NCI-H345 treated with DMSO at 0.1 percent for 48 hours (cell line): ENCODE data around the gene RUNDC1.
A peak's percentile ranks its signal among the peaks of the same experiment; 100 is the strongest.
"Not testable (repeated sequence)": the region's sequence is repeated elsewhere in the genome, so short reads cannot be mapped to it uniquely, and the experiment has no call there.

Experiments used
- DNase-seq: peaks from one replicate; lab custom pipeline; 2025; ENCODE audit not compliant: unreplicated experiment; lab: John Stamatoyannopoulos, UW

Gene RUNDC1

GRCh38 chr17:42989726-42990652 lies 9.6 kb downstream of the RUNDC1 start:
- no peak for DNase-seq

- no peak for DNase-seq
Measured at GRCh38 chr17:42991471-42991870, 11.1 kb downstream of the RUNDC1 start.

- DNase-seq = no peak
Measured at GRCh38 chr17:42992872-42993271, 12.5 kb downstream of the RUNDC1 start.

- DNase-seq = not testable (repeated sequence)
Measured at GRCh38 chr17:42993913-42994312, 13.5 kb downstream of the RUNDC1 start.

GRCh38 chr17:42997390-42997983 lies 17.1 kb downstream of the RUNDC1 start:
- no peak for DNase-seq

DNA sequence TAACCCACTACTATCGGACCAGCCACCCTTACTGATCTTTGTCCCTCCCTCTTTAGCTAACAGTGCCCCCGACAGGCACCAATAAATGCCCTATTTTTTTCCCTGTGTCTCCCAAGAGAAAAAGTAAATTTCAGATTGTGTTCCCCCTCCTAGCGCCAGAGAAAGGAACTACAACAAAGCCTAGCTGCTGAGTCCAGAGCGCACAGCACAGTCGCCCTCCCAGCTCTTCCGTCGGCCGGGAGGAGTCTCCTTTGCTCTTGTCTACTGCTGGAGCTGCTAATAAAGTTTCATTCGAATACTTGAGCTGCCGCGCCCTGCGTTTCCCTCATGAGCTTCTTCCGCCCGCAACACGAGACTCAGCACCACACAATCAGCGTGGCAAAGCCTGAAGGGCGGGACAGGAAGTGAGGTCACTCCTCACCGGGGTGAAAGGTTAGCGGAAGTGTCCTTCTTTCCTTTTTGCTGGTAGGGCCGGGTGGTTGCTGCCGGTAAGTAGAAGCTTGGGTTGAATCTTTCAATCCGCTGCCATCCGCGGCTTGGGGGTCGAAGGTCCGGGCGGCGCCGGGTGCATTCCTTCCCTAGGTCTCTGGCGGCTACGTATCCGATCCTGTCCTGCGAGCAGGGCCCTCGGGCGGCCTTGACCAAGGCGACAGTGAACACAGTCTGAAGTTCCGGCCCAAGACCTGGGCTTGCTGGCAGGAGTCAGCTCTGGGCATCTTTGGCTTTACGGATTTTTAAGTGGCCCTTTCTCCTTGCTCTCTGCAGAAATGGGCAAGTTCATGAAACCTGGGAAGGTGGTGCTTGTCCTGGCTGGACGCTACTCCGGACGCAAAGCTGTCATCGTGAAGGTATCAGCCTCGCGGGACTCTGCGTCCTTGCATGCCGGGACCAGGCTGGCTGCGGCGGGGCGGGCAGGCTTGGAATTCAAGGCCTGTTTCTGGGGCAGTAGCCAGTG lies 17.9 kb downstream of the RUNDC1 start, which contains the start of gene RPL27:
TSS of gene RPL27 (plus strand) at position 436 of the 955 bp plus-strand sequence. CDS start at position 768, 332 bp downstream.
- DNase-seq = peak; percentile 98

GRCh38 chr17:42999003-42999525 lies 18.7 kb downstream of the RUNDC1 start:
- DNase-seq = no peak

DNA sequence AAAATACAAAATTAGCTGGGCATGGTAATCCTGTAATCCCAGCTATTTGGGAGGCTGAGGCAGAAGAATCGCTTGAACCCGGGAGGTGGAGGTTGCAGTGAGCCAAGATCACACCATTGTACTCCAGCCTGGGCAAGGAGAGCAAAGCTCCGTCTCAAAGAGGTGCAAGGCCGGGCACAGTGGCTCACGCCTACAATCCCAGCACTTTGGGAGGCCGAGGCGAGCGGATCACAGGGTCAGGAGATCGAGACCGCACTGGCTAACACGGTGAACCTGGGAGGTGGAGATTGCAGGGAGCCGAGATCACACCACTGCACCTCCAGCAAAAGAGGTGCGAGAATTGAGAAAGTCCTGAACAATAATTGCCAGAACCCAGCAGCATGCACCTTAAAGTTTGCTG lies 20.5 kb downstream of the RUNDC1 start:
- DNase-seq = not testable (repeated sequence)

- no peak for DNase-seq
Measured at GRCh38 chr17:43003542-43004172, 23.3 kb downstream of the RUNDC1 start.

DNA sequence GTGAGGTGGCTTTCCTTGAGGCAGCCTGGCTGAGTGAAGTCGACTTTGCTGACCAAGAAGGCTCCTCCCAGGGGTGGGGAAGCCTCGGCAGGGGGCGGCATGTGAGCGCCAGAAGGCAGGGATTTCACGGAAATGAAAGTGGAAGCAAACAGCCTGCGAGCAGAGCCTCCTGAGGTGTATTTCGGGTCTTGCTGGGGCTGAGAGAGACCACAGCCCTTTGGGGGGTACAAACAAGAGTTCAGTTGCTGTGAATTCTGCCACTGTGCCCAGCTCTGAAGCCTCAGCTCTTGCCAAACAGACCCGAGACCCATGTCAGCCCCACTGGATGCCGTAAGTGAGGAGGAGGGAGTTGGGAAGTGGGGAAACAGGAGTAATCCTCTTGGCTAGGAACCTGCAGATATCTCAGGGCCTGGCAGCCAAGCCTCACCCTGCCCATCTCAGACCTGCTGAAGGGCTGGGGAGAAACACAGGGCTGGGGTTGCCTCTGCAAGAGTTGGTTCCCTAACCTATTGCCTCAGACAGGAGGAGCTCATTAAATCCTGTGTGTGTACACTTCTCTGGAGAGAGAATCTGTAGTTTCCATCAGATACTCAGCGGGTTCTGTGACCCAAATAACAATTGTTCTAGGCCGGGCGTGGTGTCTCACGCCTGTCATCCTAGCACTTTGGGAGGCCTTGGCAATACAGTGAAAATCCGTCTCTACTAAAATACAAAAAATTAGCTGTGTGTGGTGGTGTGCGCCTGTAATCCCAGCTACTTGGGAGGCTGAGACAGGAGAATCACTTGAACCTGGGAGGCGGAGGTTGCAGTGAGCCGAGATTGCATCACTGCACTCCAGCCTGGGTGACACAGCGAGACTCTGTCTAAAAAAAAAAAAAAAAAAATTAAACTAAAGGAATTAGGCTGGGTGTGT lies 26.5 kb downstream of the RUNDC1 start, which contains the start of gene IFI35:
TSS of gene IFI35 (plus strand) at position 146 of the 913 bp plus-strand sequence. CDS start at position 310, 164 bp downstream.
- DNase-seq = no peak

GRCh38 chr17:43010667-43011308 lies 30.4 kb downstream of the RUNDC1 start:
- no peak for DNase-seq

DNA sequence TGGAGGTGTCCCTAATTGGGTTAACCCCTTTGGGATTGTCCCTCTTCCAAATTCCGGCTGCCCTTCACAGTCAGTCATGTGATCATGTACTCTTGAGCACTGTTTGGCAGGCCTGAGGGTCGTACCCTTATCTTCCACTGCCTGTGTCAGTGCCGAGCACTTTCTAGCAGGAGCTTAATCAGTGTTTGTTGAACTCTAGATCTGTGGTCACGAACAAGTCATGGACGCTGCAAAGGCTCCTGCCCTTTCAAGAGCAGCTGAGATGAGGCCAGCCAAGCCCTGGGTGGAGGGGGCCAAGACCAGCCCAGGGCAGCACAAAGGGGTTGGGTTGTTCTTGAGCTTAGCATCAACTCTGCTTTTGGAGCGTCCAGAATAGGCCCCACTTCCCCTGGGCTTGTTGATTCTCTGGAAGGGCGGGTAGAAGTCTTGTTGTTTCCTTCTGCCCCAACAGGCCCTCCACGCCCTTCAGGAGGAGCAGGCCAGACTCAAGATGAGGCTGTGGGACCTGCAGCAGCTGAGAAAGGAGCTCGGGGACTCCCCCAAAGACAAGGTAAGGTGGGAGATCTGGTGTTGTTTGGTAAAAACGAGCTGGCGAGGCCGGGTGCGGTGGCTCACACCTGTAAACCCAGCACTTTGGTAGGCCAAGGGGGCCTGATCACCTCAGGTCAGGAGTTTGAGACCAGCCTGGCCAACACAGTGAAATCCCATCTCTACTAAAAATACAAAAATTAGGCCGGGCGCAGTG lies 31.5 kb downstream of the RUNDC1 start:
- no peak for DNase-seq

DNA sequence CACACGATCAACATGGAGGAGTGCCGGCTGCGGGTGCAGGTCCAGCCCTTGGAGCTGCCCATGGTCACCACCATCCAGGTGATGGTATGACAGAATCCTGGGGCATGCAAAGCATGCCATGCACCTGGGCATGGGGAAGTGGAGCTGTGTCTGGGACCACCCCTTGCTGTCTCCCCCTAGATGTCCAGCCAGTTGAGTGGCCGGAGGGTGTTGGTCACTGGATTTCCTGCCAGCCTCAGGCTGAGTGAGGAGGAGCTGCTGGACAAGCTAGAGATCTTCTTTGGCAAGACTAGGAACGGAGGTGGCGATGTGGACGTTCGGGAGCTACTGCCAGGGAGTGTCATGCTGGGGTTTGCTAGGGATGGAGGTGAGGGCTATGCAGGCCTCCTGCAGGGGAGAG lies 32.9 kb downstream of the RUNDC1 start:
- no peak for DNase-seq

DNA sequence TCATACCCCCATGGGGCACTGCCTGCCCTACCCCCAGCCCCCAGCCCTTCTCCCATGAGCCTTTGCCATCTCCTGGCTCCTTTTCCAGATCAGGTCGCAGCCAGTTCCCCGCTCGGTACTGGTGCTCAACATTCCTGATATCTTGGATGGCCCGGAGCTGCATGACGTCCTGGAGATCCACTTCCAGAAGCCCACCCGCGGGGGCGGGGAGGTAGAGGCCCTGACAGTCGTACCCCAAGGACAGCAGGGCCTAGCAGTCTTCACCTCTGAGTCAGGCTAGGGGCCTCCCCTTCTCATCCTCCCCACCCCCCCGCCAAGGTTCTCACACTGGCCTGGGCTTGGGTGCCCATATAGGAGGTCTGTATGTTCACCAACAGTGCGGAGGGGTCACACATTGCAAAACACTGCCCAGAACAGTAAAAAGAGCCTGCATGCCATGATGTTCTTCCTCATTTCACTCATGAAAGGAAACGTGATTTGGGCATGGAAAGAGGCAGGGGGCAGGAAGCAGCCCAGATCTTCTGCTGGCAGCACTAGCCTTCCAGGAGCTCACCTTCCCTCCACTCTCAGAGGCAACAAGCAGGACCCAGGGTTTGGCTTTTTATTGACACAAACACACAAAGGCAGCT lies 33.8 kb downstream of the RUNDC1 start:
- DNase-seq = no peak

GRCh38 chr17:43014649-43015542 lies 34.5 kb downstream of the RUNDC1 start:
- no peak for DNase-seq

DNA sequence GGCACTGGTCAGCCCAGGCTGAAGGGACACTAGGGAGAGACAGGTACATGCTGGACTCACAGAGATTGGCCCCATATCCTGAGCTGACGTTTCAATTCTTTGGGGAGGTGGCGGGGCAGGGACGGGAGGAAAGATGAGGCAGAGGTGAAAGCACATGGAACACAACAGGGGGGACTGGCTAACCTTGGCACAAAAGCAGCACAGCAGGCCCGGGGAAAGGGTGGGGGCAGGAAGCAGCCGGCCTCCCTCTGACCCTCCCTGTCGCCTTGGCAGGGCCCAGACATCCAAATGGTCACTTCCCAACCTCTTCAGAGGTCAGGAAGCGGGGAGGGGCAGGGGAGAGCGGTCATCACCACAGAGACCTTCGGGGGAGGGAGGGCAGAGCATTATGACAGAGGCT lies 35.2 kb downstream of the RUNDC1 start:
- no peak for DNase-seq

DNA sequence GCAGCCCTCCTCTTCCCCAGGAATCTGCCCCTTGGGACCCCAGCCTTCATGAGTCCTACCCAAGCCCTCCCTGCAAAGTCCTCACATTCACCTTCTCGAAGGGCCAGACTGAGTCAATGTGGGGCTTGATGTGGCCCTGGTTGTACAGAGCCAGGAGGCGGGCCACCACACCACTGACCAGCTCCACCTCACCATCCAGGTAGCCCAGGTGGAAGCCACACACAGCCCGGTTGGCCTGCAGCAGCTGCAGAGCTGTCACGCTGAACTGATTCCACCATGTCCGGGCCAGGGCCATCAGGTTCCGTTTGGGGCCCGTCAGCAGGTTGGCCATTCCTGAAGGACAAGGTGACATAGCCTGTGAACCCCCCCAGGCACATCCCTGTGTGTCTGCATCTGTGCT lies 35.9 kb downstream of the RUNDC1 start:
- no peak for DNase-seq
